Astrocyte (in vitro differentiated cells and primary cell): ENCODE data around the gene RSAD1.
"Not testable (repeated sequence)": the region's sequence is repeated elsewhere in the genome, so short reads cannot be mapped to it uniquely, and the experiment has no call there.

Experiments
- CTCF ChIP-seq: IDR thresholded peaks from 2 replicates; pipeline ENCODE4 v1.5.1; 2011; ENCODE audit warnings: low read depth, mild to moderate bottlenecking, inconsistent platforms, low read length, moderate library complexity; ENCODE audit not compliant: insufficient read depth
- EZH2 ChIP-seq: IDR thresholded peaks from 2 replicates; pipeline ENCODE4 v1.6.1; 2012; ENCODE audit warnings: mild to moderate bottlenecking, low read length, inconsistent platforms; ENCODE audit not compliant: insufficient read depth

GRCh38 chr17:50472761-50473161 lies 5.9 kb upstream of the RSAD1 start:
- peak; percentile 25 for TF ChIP-seq CTCF
- not testable (repeated sequence) for TF ChIP-seq EZH2
